Measurements from ENCODE around the gene DPP9. TPM values are rescaled to one million over a fixed set of nuclear protein-coding genes. Genes with fewer than 3 reads are reported as not detected.
"Not testable (repeated sequence)": the region's sequence is repeated elsewhere in the genome, so short reads cannot be mapped to it uniquely, and the experiment has no call there.

Gene DPP9
- total and polyA plus RNA-seq, 2 donors, result 13.6 to 37.3 TPM

DNA sequence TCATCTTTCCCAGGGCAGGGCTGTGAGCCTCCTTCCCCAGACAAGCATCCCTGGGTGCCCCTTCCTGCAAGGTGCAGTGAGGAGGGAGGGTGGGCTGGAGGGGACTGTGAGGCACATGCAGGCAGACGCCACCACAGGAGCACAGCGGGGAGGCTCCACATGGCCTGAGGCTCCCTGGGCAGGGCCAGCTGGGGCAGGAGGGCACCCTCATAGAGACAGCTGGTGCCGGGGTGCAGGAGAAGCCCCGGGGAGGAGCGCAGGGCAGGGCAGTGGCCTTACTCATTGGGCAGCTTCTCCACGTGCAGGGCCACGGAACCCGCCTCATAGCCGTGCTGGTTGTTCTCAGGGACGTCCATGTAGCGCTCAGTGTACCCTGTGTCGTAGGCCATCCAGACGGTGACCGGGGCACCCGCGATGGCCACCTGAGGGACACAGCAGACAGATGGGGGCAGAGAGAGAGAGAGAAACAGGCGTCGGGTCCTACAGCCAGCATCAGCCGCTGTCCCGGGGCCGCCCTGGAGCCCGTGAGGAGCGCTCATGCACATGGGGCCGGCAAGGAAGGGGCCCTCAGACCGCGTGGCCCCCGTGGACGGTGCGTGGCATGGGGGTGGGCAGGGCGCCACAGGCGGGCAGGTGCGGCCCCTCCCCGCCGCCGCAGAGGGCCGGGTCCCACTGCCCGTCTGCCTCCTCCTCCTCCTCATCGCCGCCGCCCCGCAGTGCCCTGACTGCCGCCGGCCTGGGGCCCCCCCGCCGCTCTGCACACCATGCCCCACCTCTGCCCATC lies 41.0 kb downstream of the DPP9 start:
- Histone ChIP-seq H3K36me3 (ENCODE audit: insufficient read depth) (peaks cover 4% of the 10 kb centered on the region), H3K27ac (ENCODE audit: low read depth) (no peak overlapping the region), H3K4me1 (ENCODE audit: insufficient read depth) (no peaks in the 10 kb centered on the region), H3K4me3 (ENCODE audit: low read depth, low read length) (no peak overlapping the region)
- no peak for DNase-seq (ENCODE audit: extremely low spot score)
- WGBS, result 95% methylated on average over 45 of the region's 45 CpGs

DNA sequence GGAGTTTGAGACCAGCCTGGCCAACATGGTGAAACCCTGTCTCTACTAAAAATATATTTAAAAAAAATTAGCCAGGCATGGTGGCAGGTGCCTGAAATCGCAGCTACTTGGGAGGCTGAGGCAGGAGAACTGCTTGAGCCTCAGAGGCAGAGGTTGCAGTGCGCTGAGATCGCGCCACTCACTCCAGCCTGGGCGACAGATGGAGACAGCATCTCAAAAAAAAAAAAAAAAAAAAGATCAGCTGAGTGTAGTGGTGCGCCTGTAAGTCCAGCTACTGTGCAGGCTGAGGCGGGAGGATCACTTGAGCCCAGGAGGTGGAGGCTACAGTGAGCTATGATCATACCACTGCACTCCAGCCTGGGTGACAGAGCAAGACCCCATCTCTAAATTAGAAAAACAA lies 43.6 kb downstream of the DPP9 start:
- not testable (repeated sequence) for H3K27ac ChIP-seq (ENCODE audit: low read depth); H3K4me1 ChIP-seq (ENCODE audit: insufficient read depth); DNase-seq (ENCODE audit: extremely low spot score); H3K4me3 ChIP-seq (ENCODE audit: low read depth, low read length); H3K36me3 ChIP-seq (ENCODE audit: insufficient read depth)
- 95% methylated on average over 7 of the region's 7 CpGs for WGBS

DNA sequence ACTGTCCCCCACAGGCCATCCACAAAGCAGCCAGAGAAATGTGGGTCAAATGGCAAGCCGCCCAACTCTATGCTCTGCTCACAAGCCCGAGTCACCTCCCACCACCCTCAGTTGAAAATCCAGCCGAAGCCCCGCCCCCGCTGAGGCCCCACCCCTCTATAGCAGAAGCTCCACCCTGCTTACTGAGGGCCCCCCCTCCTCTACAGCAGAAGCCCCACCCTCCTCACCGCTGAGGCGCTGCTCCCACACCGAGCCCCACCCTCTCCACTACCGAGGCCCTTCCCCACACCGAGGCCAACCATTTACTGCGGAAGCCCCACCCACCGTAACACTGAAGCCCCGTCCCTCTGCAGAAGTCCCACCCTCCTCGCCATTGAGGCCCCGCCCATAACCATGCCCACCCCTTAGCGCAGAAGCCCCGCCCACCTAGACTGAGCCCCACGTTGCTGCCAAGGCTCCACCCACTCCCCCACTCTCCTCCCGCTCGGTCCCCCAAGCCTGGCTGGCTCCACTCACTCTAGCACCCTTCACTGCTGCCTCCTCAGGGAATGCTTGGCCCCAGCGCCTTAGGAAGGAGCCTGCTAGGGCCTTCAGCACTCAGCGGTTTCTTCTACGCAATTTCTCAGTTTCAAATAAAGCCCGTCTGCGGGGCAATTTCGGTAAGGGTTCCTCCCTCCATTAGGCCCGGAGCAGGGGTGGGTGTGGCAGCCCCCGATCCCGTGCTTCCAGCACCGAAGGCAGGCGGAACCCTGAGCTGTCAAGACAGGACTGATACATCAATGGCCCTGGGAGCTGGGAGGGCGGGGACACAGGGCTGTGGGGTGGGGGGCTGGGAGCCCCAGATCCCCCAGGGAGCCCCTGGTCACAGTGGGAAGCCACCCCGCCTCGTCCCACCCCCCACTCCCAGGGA lies 44.5 kb downstream of the DPP9 start:
- DNase-seq (ENCODE audit: extremely low spot score), result no peak

DNA sequence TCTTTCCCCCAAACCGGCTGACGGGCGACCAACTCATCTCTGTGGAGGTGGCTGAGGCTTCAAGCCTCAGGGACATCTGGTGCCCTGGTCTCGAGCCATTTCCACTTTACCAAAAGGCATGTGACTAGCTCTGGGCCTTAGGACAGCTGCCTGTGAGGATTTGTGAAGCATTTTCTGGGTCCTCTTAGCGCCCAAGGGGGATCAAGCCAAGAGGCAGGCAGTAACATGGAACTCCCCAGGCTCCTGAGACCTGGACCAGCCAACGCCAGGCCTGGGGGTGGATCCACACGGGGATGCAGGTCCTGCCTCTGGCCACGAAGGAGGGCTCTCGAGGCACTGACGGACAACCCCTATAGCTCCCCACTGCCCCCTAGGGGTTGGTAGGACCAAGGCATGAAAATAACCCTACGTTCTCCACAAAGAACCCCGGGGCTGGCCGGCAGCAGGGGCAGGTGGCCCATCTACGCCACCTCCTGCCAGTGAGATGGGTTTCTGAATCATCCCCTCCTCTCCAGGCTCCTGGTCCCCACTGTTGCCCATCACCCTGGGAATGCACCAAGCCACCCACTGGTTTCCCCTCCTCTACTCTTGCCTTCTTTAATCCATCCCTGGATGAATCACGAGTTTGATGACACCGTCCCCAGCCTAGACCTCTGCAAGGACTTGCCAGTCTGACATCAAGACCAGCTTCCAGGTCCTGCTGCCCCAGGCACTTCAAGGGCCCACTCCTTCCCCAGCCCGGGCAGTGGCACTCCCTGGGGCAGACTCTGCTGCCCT lies 46.5 kb downstream of the DPP9 start:
- Histone ChIP-seq H3K27ac (ENCODE audit: low read depth) (no peak overlapping the region), H3K36me3 (ENCODE audit: insufficient read depth) (no peaks in the 10 kb centered on the region), H3K4me3 (ENCODE audit: low read depth, low read length) (no peak overlapping the region), H3K4me1 (ENCODE audit: insufficient read depth) (no peaks in the 10 kb centered on the region)
- DNase-seq (ENCODE audit: extremely low spot score), result no peak
- 68% methylated on average over 17 of the region's 17 CpGs for WGBS

More for the DNA sequence above, 44.5 kb downstream of the DPP9 start:
- H3K36me3 ChIP-seq (ENCODE audit: insufficient read depth), result peaks cover 3% of the 10 kb centered on the region
- no peaks in the 10 kb centered on the region for H3K4me1 ChIP-seq (ENCODE audit: insufficient read depth)
- WGBS, result 51% methylated on average over 34 of the region's 34 CpGs
- no peak overlapping the region for H3K27ac ChIP-seq (ENCODE audit: low read depth)
- H3K4me3 ChIP-seq (ENCODE audit: low read depth, low read length), result no peak overlapping the region

DNA sequence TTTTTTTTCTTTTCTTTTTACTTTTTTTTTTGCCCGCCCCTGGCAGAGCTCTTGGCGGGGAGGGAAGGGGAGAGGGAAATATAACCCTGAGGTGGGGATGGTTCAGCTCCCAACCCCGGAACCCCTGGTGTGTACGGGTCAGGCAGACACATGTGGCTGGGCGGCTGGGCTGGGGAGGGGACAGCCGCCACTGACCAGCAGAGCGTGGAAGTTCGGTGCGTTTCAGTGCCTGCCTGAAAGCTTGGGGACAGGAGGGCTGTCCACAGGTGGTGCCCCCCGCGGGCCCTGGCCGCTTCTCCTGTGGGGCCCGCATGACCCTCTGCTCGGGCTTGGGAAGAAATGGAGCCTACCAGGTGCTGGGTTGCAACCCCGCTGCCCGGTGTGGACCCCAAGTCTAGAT lies 48.3 kb downstream of the DPP9 start:
- H3K36me3 ChIP-seq (ENCODE audit: insufficient read depth), result no peaks in the 10 kb centered on the region
- H3K4me3 ChIP-seq (ENCODE audit: low read depth, low read length), result no peak overlapping the region
- DNase-seq (ENCODE audit: extremely low spot score), result no peak
- no peaks in the 10 kb centered on the region for H3K4me1 ChIP-seq (ENCODE audit: insufficient read depth)
- no peak overlapping the region for H3K27ac ChIP-seq (ENCODE audit: low read depth)
- WGBS, result 93% methylated on average over 16 of the region's 16 CpGs

DNA sequence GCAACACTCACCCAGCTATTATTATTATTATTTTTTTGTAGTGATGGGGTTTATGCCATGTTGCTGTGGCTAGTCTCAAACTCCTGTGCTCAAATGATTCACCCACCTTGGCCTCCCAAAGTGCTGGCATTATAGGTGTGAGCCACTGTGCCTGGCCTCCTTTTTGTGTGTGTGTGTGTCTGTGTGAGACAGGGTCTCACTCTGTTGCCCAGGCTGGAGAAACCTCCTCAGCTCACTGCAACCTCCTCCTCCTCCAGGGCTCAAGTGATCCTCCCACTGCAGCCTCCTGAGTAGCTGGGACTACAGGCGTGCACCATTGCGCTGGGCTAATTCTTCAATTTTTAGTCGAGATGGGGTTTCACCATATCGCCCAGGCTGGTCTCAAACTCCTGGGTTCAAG lies 49.9 kb downstream of the DPP9 start:
- DNase-seq (ENCODE audit: extremely low spot score), result no peak
- Histone ChIP-seq H3K4me1 (ENCODE audit: insufficient read depth) (no peaks in the 10 kb centered on the region), H3K4me3 (ENCODE audit: low read depth, low read length) (no peak overlapping the region), H3K36me3 (ENCODE audit: insufficient read depth) (no peaks in the 10 kb centered on the region), H3K27ac (ENCODE audit: low read depth) (no peak overlapping the region)
- 96% methylated on average over 4 of the region's 4 CpGs for WGBS

DNA sequence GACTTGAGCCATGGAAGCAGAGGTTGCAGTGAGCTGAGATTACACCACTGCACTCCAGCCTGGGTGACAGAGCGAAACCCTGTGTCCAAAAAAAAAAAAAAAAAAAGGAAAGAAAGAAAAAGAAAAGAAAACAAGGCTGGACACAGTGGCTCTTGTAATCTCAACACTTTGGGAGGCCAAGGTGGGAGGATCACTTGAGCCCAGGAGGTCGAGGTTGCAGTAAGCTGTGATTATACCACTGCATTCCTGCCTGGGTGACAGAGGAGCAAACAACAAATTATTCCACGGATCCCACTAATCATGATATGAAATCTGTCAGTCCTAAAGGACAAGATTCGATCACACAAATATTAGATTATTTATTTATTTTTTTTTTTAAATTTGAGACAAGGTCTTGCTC lies 50.4 kb downstream of the DPP9 start:
- WGBS, result 56% methylated on average over 4 of the region's 4 CpGs
- no peaks in the 10 kb centered on the region for H3K4me1 ChIP-seq (ENCODE audit: insufficient read depth)
- no peaks in the 10 kb centered on the region for H3K36me3 ChIP-seq (ENCODE audit: insufficient read depth)
- no peak for DNase-seq (ENCODE audit: extremely low spot score)
- no peak overlapping the region for H3K27ac ChIP-seq (ENCODE audit: low read depth)
- no peak overlapping the region for H3K4me3 ChIP-seq (ENCODE audit: low read depth, low read length)

DNA sequence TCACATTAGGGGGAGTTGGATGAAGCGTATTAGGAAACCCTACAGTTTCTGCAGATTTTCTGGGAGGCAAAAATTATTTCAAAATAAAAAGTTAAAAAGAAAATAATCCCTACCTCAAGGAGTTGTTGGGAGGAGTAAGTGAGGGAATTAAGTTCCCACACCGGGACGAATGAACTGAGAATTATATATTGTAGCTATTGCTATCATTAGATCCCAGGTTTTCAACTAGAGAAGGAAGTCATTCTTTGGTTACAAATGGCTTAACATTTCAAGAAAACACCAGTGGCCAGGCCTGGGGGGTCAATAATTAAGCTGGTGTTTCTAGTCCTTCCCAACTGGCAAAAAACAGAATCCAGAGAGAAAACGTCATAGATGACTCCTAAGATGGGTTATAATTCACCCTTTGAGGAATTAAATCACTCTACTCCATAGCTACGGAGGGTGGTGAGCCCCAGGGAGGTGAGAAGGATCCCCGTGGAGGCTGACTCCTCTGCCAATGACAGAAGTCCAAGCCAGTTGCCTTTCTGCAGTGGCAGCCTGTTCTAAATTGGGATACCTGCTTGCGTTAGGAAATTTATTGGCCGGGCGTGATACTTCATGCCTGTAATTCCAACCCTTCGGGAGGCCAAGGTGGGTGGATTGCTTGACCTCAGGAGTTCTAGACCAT lies 52.3 kb downstream of the DPP9 start:
- WGBS, result 69% methylated on average over 10 of the region's 10 CpGs
- H3K4me3 ChIP-seq (ENCODE audit: low read depth, low read length), result no peak overlapping the region
- no peaks in the 10 kb centered on the region for H3K4me1 ChIP-seq (ENCODE audit: insufficient read depth)
- no peak overlapping the region for H3K27ac ChIP-seq (ENCODE audit: low read depth)
- H3K36me3 ChIP-seq (ENCODE audit: insufficient read depth), result no peaks in the 10 kb centered on the region
- no peak for DNase-seq (ENCODE audit: extremely low spot score)

DNA sequence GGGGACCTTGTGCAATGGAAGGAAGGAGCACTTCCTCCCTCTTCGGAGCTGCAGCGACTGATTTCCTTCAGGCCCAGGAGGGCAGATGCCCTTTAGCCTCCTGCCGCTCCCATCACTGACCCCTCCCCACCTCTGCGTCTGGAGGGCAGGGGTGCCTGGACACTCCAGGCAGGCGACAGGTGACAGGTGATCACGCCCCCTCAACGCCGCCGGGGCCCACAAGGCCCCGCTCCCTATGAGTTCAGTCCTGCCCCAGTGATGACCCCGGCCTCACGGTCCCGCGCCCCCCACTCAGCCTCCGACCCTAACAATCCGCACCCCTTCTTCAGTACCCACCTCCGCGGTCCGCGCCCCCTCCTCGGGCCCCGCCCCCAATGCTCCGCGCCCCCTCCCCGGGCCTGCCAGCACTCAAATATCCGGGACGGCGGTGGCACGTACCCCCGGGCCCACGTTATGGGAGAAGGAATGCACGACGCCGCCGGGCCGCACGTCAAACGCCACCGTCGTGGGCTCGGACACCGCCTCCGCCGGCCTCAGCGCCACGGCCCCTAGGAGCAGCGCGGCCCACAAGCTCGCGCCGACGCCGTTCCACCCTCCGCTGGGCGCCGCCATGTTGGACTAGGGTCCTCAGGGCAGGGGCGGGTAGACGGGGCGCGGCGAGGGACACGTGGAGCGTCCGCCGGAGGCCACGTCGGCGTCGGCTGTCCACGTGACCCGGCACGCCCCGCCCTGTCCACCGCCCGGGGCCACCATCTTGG lies 53.7 kb downstream of the DPP9 start, which contains the start of gene MYDGF:
Gene MYDGF, minus strand, starts transcription at position 620 of the 758 bp plus-strand sequence. Its CDS starts 8 bp downstream, at position 612.
- no peaks in the 10 kb centered on the region for H3K4me1 ChIP-seq (ENCODE audit: insufficient read depth)
- H3K4me3 ChIP-seq (ENCODE audit: low read depth, low read length), result peak within 1 kb of the TSS; percentile 94
- H3K36me3 ChIP-seq (ENCODE audit: insufficient read depth), result no peaks in the 10 kb centered on the region
- peak; percentile 49 for DNase-seq (ENCODE audit: extremely low spot score)
- WGBS, result under 1% methylated on average over 74 of the region's 75 CpGs
- H3K27ac ChIP-seq (ENCODE audit: low read depth), result peak within 1 kb of the TSS; percentile 78

DNA sequence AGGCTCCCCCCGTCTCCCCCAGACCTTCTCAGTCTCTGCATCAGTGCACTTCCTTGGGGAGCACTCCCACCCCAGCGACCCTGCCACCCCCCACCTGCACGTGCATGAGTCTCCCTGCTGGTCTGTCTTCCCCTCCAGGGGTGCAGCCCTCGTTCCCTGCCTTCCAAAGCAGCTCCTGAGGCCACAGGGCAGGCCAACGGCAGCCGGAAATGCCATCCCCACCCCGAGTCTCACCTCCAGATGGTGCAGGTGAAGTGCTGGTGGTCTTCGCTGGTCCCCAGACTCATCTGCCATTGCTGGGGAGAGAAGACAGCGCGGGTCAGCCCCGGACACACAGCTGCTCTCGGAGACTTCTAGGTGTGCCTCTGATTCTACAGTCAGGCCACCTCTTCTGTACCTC lies 59.0 kb downstream of the DPP9 start:
- 89% methylated on average over 12 of the region's 12 CpGs for WGBS
- no peak overlapping the region for H3K27ac ChIP-seq (ENCODE audit: low read depth)
- peaks cover 7% of the 10 kb centered on the region for H3K36me3 ChIP-seq (ENCODE audit: insufficient read depth)
- DNase-seq (ENCODE audit: extremely low spot score), result no peak
- no peaks in the 10 kb centered on the region for H3K4me1 ChIP-seq (ENCODE audit: insufficient read depth)
- H3K4me3 ChIP-seq (ENCODE audit: low read depth, low read length), result no peak overlapping the region

DNA sequence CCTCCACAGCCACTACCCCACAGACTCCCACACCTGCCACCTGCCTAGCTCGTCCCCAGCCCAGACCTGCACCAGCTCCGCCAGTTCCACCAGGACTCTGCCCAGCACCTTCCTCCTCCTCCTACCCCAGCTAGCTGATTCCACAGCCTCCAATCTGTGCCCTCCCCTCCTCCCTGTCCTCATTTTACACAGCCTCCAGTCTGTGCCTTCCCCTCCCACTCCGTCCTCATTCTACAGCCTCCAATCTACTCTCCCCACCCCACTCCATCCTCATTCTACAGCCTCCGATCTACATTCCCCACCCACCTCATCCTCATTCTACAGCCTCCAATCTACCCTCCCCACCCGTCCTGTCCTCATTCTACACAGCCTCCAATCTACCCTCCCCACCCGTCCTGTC lies 60.8 kb downstream of the DPP9 start:
- Histone ChIP-seq H3K27ac (ENCODE audit: low read depth) (no peak overlapping the region), H3K4me1 (ENCODE audit: insufficient read depth) (no peaks in the 10 kb centered on the region), H3K36me3 (ENCODE audit: insufficient read depth) (peaks cover 8% of the 10 kb centered on the region), H3K4me3 (ENCODE audit: low read depth, low read length) (no peak overlapping the region)
- WGBS, result 92% methylated on average over 6 of the region's 6 CpGs
- no peak for DNase-seq (ENCODE audit: extremely low spot score)

DNA sequence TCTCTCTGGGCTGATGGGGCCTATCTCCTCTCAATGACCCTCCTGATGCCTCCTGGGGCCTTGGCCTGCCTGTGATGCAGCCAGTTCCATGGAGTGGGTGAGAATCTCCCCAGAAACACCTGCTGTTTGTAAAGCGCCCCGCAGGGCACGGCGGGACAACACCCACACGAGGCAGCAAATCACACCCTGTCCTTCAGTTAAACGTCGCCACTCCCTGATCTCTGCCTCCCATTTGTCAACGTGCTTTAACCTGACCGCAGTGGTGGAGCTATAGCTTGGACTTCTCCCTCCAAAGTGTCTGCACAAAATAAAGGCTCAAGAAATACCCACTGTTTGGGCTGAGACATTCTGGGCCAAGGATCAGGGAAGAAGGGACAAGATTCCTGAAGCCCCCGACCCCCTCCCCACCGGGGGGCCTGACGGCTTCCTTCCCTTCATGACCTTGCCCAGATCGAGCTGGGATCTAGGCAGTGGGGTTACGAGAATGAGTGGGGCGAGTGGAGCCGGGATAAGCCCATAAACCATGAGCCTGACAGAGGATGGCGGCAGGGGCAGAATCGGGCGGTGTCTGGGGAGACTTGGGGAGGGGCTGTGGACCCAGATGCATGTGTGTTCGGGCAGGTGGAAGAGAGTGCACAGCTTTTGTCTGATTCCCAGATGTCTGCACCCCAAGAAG lies 61.5 kb downstream of the DPP9 start:
- 84% methylated on average over 20 of the region's 20 CpGs for WGBS

More for the DNA sequence above, 61.5 kb downstream of the DPP9 start:
- no peak for DNase-seq (ENCODE audit: extremely low spot score)
- H3K27ac ChIP-seq (ENCODE audit: low read depth), result no peak overlapping the region
- H3K4me1 ChIP-seq (ENCODE audit: insufficient read depth), result no peaks in the 10 kb centered on the region
- no peak overlapping the region for H3K4me3 ChIP-seq (ENCODE audit: low read depth, low read length)
- H3K36me3 ChIP-seq (ENCODE audit: insufficient read depth), result peaks cover 9% of the 10 kb centered on the region
